ENCODE data around the gene PAWR. TPM values are rescaled to one million over a fixed set of nuclear protein-coding genes. Genes with fewer than 3 reads are reported as not detected.
A peak's percentile ranks its signal among the peaks of the same experiment; 100 is the strongest.
"Not testable (repeated sequence)": the region's sequence is repeated elsewhere in the genome, so short reads cannot be mapped to it uniquely, and the experiment has no call there.

The PAWR gene
- total RNA-seq, 1 donor from 2014 or later = 8.4 TPM

DNA sequence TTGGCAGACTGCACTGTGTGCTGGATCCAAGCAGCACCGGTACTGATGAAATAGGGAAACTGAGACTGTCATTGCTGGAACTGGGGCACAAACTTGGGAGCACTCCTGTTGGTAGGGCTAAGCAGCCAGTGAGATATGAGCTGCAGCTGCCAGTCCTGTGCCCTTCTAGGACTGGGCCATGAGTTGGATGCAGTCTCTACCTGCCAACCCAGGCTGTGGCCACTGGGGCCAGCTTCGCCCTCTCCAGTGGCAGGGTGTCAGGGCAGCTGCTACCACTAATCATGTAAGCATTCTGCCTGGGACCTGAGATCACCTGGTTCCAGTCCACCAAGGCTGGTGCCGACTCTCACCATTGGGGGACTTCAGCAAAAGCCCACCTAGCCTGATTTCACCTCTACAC lies 121.1 kb downstream of the PAWR start:
- Histone ChIP-seq H3K9me3 (ENCODE audit: control insufficient read depth in 3 of 3, low read length in 3 of 3) (no peaks in the 10 kb centered on the region), H3K27ac (ENCODE audit: low read depth, low read length) (no peak overlapping the region), H3K36me3 (ENCODE audit: control insufficient read depth in 3 of 3, insufficient read depth in 3 of 3, low read length in 3 of 3) (peaks cover 0 to 3% (median 0%) of the 10 kb centered on the region in 3 donors), H3K4me1 (ENCODE audit: control insufficient read depth in 3 of 3, insufficient read depth in 3 of 3, low read length in 3 of 3) (no peaks in the 10 kb centered on the region), H3K4me3 (ENCODE audit: low read length in 3 of 3) (no peak overlapping the region), H3K27me3 (ENCODE audit: control insufficient read depth in 3 of 3, insufficient read depth in 3 of 3, low read length in 3 of 3) (no peaks in the 10 kb centered on the region), H3K9ac (ENCODE audit: low read depth in 1 of 3, low read length in 3 of 3) (no peak overlapping the region)

DNA sequence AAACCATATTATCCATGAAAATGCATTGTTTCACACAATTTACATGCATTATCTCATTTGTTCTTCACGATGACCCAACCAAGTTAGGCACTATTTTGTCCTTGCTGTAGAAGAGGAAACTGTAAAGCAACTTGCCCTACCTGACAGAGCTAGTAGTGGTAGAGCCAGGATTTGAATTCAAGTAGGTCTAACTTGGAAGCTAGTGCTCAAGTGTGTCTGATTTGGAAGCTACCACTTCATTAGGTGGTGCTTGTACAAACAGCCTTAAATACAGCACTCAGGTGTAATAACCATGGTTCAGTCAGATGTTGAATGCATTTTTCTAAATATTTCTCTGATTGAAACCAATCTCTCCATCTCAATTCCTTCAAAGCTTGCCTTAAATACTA lies 123.6 kb downstream of the PAWR start:
- Histone ChIP-seq H3K27me3 (ENCODE audit: control insufficient read depth in 3 of 3, insufficient read depth in 3 of 3, low read length in 3 of 3) (no peaks in the 10 kb centered on the region), H3K9me3 (ENCODE audit: control insufficient read depth in 3 of 3, low read length in 3 of 3) (no peaks in the 10 kb centered on the region), H3K4me3 (ENCODE audit: low read length in 3 of 3) (no peak overlapping the region), H3K27ac (ENCODE audit: low read depth, low read length) (no peak overlapping the region), H3K9ac (ENCODE audit: low read depth in 1 of 3, low read length in 3 of 3) (no peak overlapping the region), H3K36me3 (ENCODE audit: control insufficient read depth in 3 of 3, insufficient read depth in 3 of 3, low read length in 3 of 3) (peaks cover 0 to 3% (median 0%) of the 10 kb centered on the region in 3 donors), H3K4me1 (ENCODE audit: control insufficient read depth in 3 of 3, insufficient read depth in 3 of 3, low read length in 3 of 3) (no peaks in the 10 kb centered on the region)

DNA sequence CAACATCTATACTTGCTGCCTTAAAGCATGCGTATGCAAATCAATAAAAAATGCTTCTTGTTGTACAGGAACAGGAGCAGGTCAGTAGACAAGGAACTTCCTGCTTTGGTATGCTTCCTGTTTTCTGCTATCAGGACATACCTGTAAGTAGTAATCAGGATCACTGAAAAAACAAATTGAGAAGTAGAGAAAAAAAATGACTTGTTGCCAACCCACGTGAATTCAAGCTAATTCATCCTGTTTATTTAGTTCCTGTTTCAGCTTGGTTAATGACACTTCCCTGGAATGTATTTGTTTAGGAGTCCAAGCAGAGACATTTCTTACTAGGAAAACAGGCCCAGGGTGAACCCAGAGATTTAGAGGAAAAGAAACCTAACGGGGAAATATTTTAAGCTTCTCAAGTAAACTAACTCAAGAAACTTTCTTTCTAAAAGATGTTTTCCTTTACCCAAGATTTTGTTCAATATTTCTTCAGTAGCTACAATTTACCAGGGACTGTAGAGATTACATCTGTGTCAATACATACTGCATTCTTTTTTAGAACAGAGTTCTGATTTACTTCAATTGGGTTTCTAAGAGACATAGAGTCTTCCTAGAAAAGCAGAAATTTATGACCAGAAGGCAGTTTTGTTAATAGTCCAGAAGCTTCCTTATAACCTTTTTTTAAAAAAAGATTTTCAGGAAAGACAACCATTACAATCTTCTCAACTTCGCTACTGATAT lies 124.2 kb downstream of the PAWR start:
- Histone ChIP-seq H3K9me3 (ENCODE audit: control insufficient read depth in 3 of 3, low read length in 3 of 3) (no peaks in the 10 kb centered on the region), H3K4me1 (ENCODE audit: control insufficient read depth in 3 of 3, insufficient read depth in 3 of 3, low read length in 3 of 3) (no peaks in the 10 kb centered on the region), H3K9ac (ENCODE audit: low read depth in 1 of 3, low read length in 3 of 3) (no peak overlapping the region), H3K27ac (ENCODE audit: low read depth, low read length) (no peak overlapping the region), H3K27me3 (ENCODE audit: control insufficient read depth in 3 of 3, insufficient read depth in 3 of 3, low read length in 3 of 3) (no peaks in the 10 kb centered on the region), H3K4me3 (ENCODE audit: low read length in 3 of 3) (no peak overlapping the region), H3K36me3 (ENCODE audit: control insufficient read depth in 3 of 3, insufficient read depth in 3 of 3, low read length in 3 of 3) (peaks cover 0 to 3% (median 0%) of the 10 kb centered on the region in 3 donors)

DNA sequence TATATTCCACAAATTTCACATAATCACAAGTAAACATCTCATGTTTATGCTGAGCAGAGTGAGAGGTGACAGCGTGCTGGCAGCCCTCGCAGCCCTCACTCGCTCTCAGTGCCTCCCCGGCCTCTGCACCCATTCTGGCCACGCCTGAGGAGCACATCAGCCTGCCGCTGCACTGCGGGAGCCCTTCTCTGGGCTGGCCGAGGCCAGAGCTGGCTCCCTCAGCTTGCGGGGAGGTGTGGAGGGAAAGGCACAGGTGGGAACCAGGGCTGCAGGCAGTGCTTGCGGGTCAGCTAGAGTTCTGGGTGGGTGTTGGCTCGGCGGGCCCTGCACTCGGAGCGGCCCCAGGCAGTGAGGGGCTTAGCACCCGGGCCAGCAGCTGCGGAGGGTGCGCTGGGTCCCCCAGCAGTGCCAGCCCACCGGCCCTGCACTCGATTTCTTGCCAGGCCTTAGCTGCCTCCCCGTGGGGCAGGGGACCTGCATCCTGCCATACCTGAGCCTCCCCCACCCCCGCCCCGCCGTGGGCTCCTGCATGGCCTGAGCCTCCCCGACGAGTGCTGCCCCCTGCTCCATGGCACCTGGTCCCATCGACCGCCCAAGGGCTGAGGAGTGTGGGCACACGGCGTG lies 125.9 kb downstream of the PAWR start:
- not testable (repeated sequence) for H3K27me3 ChIP-seq (ENCODE audit: control insufficient read depth in 3 of 3, insufficient read depth in 3 of 3, low read length in 3 of 3); H3K4me1 ChIP-seq (ENCODE audit: control insufficient read depth in 3 of 3, insufficient read depth in 3 of 3, low read length in 3 of 3); H3K9ac ChIP-seq (ENCODE audit: low read depth in 1 of 3, low read length in 3 of 3); H3K27ac ChIP-seq (ENCODE audit: low read depth, low read length); H3K9me3 ChIP-seq (ENCODE audit: control insufficient read depth in 3 of 3, low read length in 3 of 3); H3K36me3 ChIP-seq (ENCODE audit: control insufficient read depth in 3 of 3, insufficient read depth in 3 of 3, low read length in 3 of 3); H3K4me3 ChIP-seq (ENCODE audit: low read length in 3 of 3)

DNA sequence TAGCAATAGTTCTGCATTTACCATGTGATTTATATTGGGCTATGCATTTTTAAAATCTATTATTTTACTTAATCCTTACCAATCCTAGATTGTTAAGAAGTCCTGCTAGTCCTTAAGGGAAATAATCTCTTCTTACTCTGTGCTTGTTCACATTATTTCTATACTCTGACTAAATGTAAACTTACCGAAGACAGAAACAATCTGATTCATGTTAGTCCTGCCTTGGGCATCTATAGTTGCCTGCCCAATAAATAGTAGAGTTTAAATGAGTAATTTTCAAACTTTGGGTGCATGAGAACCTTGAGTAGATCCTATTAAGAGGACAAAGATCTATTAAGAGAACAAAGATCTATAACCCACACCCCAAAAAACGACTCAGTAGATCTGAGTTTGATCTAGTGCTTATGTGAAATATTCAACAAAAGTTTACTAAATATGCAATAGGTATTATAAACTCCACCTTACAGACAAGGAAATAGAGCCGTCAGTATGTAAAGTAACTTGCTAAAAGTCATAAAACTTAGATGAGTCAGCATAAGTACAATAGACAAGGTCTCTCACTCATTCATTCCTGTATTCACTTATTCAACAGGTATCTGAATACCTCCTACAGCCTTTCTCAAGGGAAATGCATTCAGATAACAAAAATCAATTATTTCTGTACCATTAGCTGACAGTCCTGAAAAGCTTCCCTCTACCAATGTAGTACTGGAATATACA lies 127.6 kb downstream of the PAWR start:
- Histone ChIP-seq H3K9me3 (ENCODE audit: control insufficient read depth in 3 of 3, low read length in 3 of 3) (no peaks in the 10 kb centered on the region), H3K27ac (ENCODE audit: low read depth, low read length) (no peak overlapping the region), H3K36me3 (ENCODE audit: control insufficient read depth in 3 of 3, insufficient read depth in 3 of 3, low read length in 3 of 3) (no peaks in the 10 kb centered on the region), H3K27me3 (ENCODE audit: control insufficient read depth in 3 of 3, insufficient read depth in 3 of 3, low read length in 3 of 3) (no peaks in the 10 kb centered on the region), H3K4me1 (ENCODE audit: control insufficient read depth in 3 of 3, insufficient read depth in 3 of 3, low read length in 3 of 3) (peaks cover 0 to 3% (median 0%) of the 10 kb centered on the region in 3 donors), H3K4me3 (ENCODE audit: low read length in 3 of 3) (no peak overlapping the region), H3K9ac (ENCODE audit: low read depth in 1 of 3, low read length in 3 of 3) (no peak overlapping the region)

DNA sequence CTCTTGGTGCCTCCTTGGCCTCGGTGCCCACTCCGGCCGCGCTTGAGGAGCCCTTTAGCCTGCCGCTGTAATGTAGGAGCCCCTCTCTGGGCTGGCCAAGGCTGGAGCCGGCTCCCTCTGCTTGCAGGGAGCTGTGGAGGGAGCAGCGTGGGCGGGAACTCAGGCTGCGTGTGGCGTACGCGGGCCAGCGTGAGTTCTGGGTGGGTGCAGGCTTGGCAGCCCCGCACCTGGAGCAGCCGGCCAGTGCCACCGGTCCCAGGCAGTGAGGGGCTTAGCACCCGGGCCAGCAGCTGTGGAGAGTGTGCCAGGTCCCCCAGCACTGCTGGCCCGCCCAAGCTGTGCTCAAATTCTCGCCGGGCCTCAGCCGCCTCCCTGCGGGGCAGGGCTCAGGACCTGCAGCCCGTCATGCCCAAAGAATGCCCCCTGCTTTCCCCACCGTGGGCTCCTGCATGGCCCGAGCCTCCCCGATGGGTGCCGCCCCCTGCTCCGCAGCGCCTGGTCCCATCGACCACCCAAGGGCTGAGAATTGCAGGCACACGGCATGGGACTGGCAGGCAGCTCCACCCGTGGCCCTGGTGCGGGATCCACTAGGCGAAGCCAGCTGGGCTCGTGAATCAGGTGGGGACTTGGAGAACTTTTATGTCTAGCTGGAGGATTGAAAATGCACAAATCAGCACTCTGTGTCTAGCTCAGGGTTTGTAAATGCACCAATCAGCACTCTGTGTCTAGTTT lies 129.2 kb downstream of the PAWR start:
- H3K9me3 ChIP-seq (ENCODE audit: control insufficient read depth in 3 of 3, low read length in 3 of 3) = no peaks in the 10 kb centered on the region
- no peak overlapping the region for H3K27ac ChIP-seq (ENCODE audit: low read depth, low read length)
- H3K4me1 ChIP-seq (ENCODE audit: control insufficient read depth in 3 of 3, insufficient read depth in 3 of 3, low read length in 3 of 3) = peaks cover 0 to 6% (median 0%) of the 10 kb centered on the region in 3 donors
- no peak overlapping the region for H3K9ac ChIP-seq (ENCODE audit: low read depth in 1 of 3, low read length in 3 of 3)
- no peak overlapping the region for H3K4me3 ChIP-seq (ENCODE audit: low read length in 3 of 3)
- no peaks in the 10 kb centered on the region for H3K36me3 ChIP-seq (ENCODE audit: control insufficient read depth in 3 of 3, insufficient read depth in 3 of 3, low read length in 3 of 3)
- H3K27me3 ChIP-seq (ENCODE audit: control insufficient read depth in 3 of 3, insufficient read depth in 3 of 3, low read length in 3 of 3) = no peaks in the 10 kb centered on the region

DNA sequence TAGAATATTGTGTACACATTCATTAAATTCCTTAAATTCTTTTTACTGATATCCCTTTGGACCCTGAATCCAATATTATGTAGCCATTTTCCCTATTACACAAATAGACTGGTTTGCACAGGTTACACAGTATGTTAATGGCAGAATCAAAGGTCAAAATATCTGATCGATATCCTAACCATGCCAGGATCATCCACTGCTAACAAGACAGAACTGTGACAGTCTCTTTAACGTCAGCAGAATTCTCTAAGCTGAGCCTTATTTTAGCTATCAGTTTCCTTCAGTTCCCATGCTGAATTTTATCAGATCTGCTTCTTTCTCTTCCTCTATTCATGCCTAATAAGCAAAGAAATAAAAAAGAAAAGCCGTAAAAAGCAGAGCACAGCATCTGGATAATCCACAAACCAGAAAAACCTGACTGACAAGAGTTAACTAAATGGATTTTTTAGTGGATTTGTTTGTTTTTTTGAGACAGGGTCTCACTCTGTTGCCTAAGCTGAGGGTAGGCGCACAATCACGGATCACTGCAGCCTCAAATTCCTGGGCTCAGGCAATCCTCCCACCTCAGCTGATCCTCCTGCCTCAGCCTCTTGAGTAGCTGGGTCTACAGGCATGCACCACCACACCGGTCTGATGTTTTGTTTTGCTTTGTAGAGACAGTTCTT lies 130.4 kb downstream of the PAWR start:
- H3K36me3 ChIP-seq (ENCODE audit: control insufficient read depth in 3 of 3, insufficient read depth in 3 of 3, low read length in 3 of 3) = no peaks in the 10 kb centered on the region
- H3K27me3 ChIP-seq (ENCODE audit: control insufficient read depth in 3 of 3, insufficient read depth in 3 of 3, low read length in 3 of 3) = no peaks in the 10 kb centered on the region
- H3K9ac ChIP-seq (ENCODE audit: low read depth in 1 of 3, low read length in 3 of 3) = no peak overlapping the region
- H3K4me3 ChIP-seq (ENCODE audit: low read length in 3 of 3) = no peak overlapping the region
- no peak overlapping the region for H3K27ac ChIP-seq (ENCODE audit: low read depth, low read length)
- peaks cover 0 to 6% (median 0%) of the 10 kb centered on the region in 3 donors for H3K4me1 ChIP-seq (ENCODE audit: control insufficient read depth in 3 of 3, insufficient read depth in 3 of 3, low read length in 3 of 3)
- H3K9me3 ChIP-seq (ENCODE audit: control insufficient read depth in 3 of 3, low read length in 3 of 3) = no peaks in the 10 kb centered on the region

DNA sequence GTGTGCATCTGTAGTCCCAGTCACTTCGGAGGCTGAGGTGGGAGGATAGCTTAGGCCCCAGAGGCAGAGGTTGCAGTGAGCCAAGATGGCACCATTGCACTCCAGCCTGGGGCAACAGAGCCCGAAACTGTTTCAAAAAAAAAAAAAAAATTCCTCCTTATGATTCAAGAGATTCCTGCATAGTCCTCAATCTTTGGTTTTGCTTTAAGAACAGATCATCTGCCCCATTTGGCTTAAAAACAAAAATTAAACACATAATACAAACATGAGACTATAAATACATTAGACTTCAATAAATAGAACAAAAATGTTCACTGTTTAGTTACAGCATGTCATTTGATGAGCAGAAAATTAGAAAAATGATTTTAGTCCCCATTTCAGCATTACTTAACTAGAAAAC lies 131.2 kb downstream of the PAWR start:
- H3K9me3 ChIP-seq (ENCODE audit: control insufficient read depth in 3 of 3, low read length in 3 of 3) = no peaks in the 10 kb centered on the region
- H3K4me1 ChIP-seq (ENCODE audit: control insufficient read depth in 3 of 3, insufficient read depth in 3 of 3, low read length in 3 of 3) = peaks cover 0 to 6% (median 0%) of the 10 kb centered on the region in 3 donors
- H3K9ac ChIP-seq (ENCODE audit: low read depth in 1 of 3, low read length in 3 of 3) = no peak overlapping the region
- H3K27ac ChIP-seq (ENCODE audit: low read depth, low read length) = no peak overlapping the region
- H3K27me3 ChIP-seq (ENCODE audit: control insufficient read depth in 3 of 3, insufficient read depth in 3 of 3, low read length in 3 of 3) = no peaks in the 10 kb centered on the region
- no peaks in the 10 kb centered on the region for H3K36me3 ChIP-seq (ENCODE audit: control insufficient read depth in 3 of 3, insufficient read depth in 3 of 3, low read length in 3 of 3)
- H3K4me3 ChIP-seq (ENCODE audit: low read length in 3 of 3) = no peak overlapping the region

DNA sequence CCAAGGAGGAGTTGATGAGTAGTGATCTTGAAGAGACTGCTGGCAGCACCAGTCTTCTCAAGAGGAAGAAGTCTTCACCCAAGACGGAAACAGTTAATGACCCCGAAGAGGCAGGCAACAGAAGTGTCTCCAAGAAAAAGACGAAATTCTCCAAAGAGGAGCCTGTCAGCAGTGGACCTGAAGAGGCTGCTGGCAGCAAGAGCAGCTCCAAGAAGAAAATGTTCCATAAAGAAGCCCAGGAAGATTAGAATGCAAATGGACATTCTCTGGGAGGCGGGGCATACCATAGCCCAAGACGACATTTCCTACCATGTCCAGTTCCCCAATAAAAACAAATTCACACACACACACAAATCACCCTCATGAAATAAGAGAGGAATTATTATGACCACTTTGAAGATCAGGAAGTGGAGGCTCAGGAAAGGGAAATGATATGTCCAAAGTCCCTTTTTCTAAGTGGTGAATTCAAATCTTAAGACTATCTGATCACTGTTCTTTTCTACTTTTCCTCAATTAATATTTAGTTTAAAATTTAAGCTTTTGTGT lies 131.8 kb downstream of the PAWR start:
- peak overlapping the region; percentile 28 for H3K27ac ChIP-seq (ENCODE audit: low read depth, low read length)
- no peaks in the 10 kb centered on the region for H3K27me3 ChIP-seq (ENCODE audit: control insufficient read depth in 3 of 3, insufficient read depth in 3 of 3, low read length in 3 of 3)
- H3K9ac ChIP-seq (ENCODE audit: low read depth in 1 of 3, low read length in 3 of 3) = no peak overlapping the region
- H3K4me1 ChIP-seq (ENCODE audit: control insufficient read depth in 3 of 3, insufficient read depth in 3 of 3, low read length in 3 of 3) = peaks cover 0 to 6% (median 0%) of the 10 kb centered on the region in 3 donors
- no peak overlapping the region for H3K4me3 ChIP-seq (ENCODE audit: low read length in 3 of 3)
- no peaks in the 10 kb centered on the region for H3K9me3 ChIP-seq (ENCODE audit: control insufficient read depth in 3 of 3, low read length in 3 of 3)
- no peaks in the 10 kb centered on the region for H3K36me3 ChIP-seq (ENCODE audit: control insufficient read depth in 3 of 3, insufficient read depth in 3 of 3, low read length in 3 of 3)
